Vagina (tissue), 2 donors: ENCODE results near the gene VPS26C. TPM values are rescaled to one million over a fixed set of nuclear protein-coding genes. Genes with fewer than 3 reads are reported as not detected.

Experiments used
- DNase-seq, 2 donors: peaks; one replicate each; pipeline ENCODE4 v3.0.0-alpha.2; 2017; ENCODE audit errors: extremely low spot score in 2 of 2
- H3K27ac ChIP-seq: fragments of 200-600 bp; sonication (generic); one replicate; pipeline ENCODE4 v1.5.1; 2019
- H3K27me3 ChIP-seq: fragments of 200-600 bp; sonication (generic); one replicate; pipeline ENCODE4 v1.5.1; 2019
- H3K36me3 ChIP-seq, 2 donors: fragments of 200-600 bp; sonication (generic); one replicate each; pipeline ENCODE4 v1.5.1; 2017 to 2019
- H3K4me1 ChIP-seq: fragments of 200-600 bp; sonication (generic); one replicate; pipeline ENCODE4 v1.5.1; 2019
- H3K4me3 ChIP-seq, 2 donors: fragments of 200-600 bp; sonication (generic); 1 replicate in 1 of 2; 2 replicates in 1 of 2; pipeline ENCODE4 v1.5.1; 2016 to 2019
- H3K9me3 ChIP-seq: fragments of 200-600 bp; sonication (generic); one replicate; pipeline ENCODE4 v1.5.1; 2019
- POLR2A ChIP-seq, 2 donors: fragments of 450-650 bp; IDR thresholded peaks; one replicate each; pipeline ENCODE4 v1.6.1; 2017; ENCODE audit warnings: antibody characterized with exemption in 2 of 2, mild to moderate bottlenecking in 2 of 2, moderate library complexity in 2 of 2
- POLR2AphosphoS5 ChIP-seq, 2 donors: sonication (generic); formaldehyde crosslinking; IDR thresholded peaks; one replicate each; pipeline ENCODE4 v1.9.0; 2017; ENCODE audit warnings: antibody characterized with exemption in 2 of 2, mild to moderate bottlenecking in 2 of 2, low read depth in 1 of 2; ENCODE audit not compliant: insufficient read depth in 1 of 2
- intact Hi-C: fragments of 100-400 bp; cut with DNase I; formaldehyde crosslinking; loops from one replicate; pipeline ENCODE4 v1.15.1; 2023
- small RNA-seq: library from RNA; depleted of rRNA; stranded (forward); fragments of <200 nt; gene quantifications from one replicate; pipeline ENCODE3, GENCODE V24; 2016
- total RNA-seq: library from RNA; depleted of rRNA; stranded (reverse); fragments of >200 nt; gene quantifications from one replicate; pipeline ENCODE4 v1.2.3, GENCODE V29; 2016
- TF ChIP-seq, protein P1 (sequence below), 3 experiments: fragments of 450-650 bp in 2 of 3; fragments of 200-600 bp in 1 of 3; sonication (generic) in 1 of 3; IDR thresholded peaks; one replicate each; pipeline ENCODE4 v1.5.1; 2017 to 2019; ENCODE audit warnings: antibody characterized with exemption in 3 of 3, mild to moderate bottlenecking in 2 of 3, moderate library complexity in 2 of 3

The VPS26C gene
- total RNA-seq, 1 donor from 2014 or later = 49.6 TPM

DNA sequence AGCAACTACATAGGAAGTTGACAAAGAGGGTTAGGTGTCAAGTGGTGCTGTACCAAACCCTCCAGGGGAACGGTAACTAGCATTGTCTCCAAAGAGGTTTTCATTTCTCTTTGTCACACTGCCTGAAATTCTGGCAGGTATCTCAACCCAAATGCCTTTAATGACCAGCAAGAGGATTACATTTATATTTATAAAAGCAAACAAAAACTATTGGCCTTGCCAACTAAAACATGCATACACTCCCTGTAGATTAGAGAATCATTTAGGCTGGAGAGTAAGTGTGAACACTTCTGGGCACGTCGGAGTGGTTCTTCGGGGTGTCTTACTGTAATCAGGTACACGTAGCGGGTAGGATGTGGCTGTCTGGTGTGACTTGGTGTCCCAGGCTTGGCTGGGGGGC lies 84.9 kb downstream of the VPS26C start:
- Histone ChIP-seq H3K9me3 (no peaks in the 10 kb centered on the region), H3K4me3 (no peak overlapping the region), H3K4me1 (no peaks in the 10 kb centered on the region), H3K27ac (no peak overlapping the region), H3K36me3 (peaks cover 0 to 14% of the 10 kb centered on the region in 2 donors), H3K27me3 (no peaks in the 10 kb centered on the region)
- DNase-seq = no peak
- intact Hi-C loops = no loop called here
- TF ChIP-seq POLR2A (IDR thresholded peaks at IDR 0.05) (no peak), POLR2AphosphoS5 (IDR thresholded peaks at IDR 0.05; ENCODE audit: insufficient read depth in 1 of 2, low read depth in 1 of 2) (no peak)
- TF ChIP-seq, protein P1, sequence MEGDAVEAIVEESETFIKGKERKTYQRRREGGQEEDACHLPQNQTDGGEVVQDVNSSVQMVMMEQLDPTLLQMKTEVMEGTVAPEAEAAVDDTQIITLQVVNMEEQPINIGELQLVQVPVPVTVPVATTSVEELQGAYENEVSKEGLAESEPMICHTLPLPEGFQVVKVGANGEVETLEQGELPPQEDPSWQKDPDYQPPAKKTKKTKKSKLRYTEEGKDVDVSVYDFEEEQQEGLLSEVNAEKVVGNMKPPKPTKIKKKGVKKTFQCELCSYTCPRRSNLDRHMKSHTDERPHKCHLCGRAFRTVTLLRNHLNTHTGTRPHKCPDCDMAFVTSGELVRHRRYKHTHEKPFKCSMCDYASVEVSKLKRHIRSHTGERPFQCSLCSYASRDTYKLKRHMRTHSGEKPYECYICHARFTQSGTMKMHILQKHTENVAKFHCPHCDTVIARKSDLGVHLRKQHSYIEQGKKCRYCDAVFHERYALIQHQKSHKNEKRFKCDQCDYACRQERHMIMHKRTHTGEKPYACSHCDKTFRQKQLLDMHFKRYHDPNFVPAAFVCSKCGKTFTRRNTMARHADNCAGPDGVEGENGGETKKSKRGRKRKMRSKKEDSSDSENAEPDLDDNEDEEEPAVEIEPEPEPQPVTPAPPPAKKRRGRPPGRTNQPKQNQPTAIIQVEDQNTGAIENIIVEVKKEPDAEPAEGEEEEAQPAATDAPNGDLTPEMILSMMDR (IDR thresholded peaks at IDR 0.05) = no peak

GRCh38 chr21:37181059-37181458 lies 86.1 kb downstream of the VPS26C start:
- peaks cover 0 to 10% of the 10 kb centered on the region in 2 donors for H3K36me3 ChIP-seq
- H3K4me1 ChIP-seq = no peaks in the 10 kb centered on the region
- no peaks in the 10 kb centered on the region for H3K9me3 ChIP-seq
- H3K27ac ChIP-seq = no peak overlapping the region
- intact Hi-C loops = no loop called here
- DNase-seq = no peak
- H3K27me3 ChIP-seq = no peaks in the 10 kb centered on the region
- no peak for TF ChIP-seq POLR2AphosphoS5 (IDR thresholded peaks at IDR 0.05; ENCODE audit: insufficient read depth in 1 of 2, low read depth in 1 of 2)
- TF ChIP-seq, protein P1 (IDR thresholded peaks at IDR 0.05) = no peak
- TF ChIP-seq POLR2A (IDR thresholded peaks at IDR 0.05) = no peak
- H3K4me3 ChIP-seq = no peak overlapping the region

GRCh38 chr21:37176716-37177115 lies 90.4 kb downstream of the VPS26C start:
- intact Hi-C loops = no loop called here
- Histone ChIP-seq H3K4me1 (no peaks in the 10 kb centered on the region), H3K9me3 (no peaks in the 10 kb centered on the region), H3K36me3 (peaks cover 0 to 34% of the 10 kb centered on the region in 2 donors), H3K4me3 (no peak overlapping the region), H3K27me3 (no peaks in the 10 kb centered on the region), H3K27ac (no peak overlapping the region)
- TF ChIP-seq POLR2A (IDR thresholded peaks at IDR 0.05) (no peak), POLR2AphosphoS5 (IDR thresholded peaks at IDR 0.05; ENCODE audit: insufficient read depth in 1 of 2, low read depth in 1 of 2) (no peak)
- TF ChIP-seq, protein P1 (IDR thresholded peaks at IDR 0.05) = no peak
- DNase-seq = no peak

Small RNA genes within 50 kb of the gene (small RNA-seq; reads per million reads assigned to genes)
- gene RN7SL678P = not detected

Other genes with a start within 250 kb of the VPS26C start
- 13.0 TPM for gene PIGP, start 194.3 kb downstream of the VPS26C start, total RNA-seq
- gene TTC3, start 194.1 kb downstream of the VPS26C start, total RNA-seq = 98.0 TPM
- 78.1 TPM for gene DYRK1A, start 99.4 kb upstream of the VPS26C start, total RNA-seq